ENCODE data around the gene PCDHGB5.
"Not testable (repeated sequence)": the region's sequence is repeated elsewhere in the genome, so short reads cannot be mapped to it uniquely, and the experiment has no call there.

The PCDHGB5 gene

GRCh38 chr5:141412854-141413539, 15.2 kb downstream of the PCDHGB5 start, which contains the start of gene PCDHGA10:
TSS of gene PCDHGA10 (plus strand) at chr5:141412987. CDS start at chr5:141413176, 189 bp downstream.
- DNase-seq = no peak

- DNase-seq = no peak
Observed at GRCh38 chr5:141413540-141414069, 15.9 kb downstream of the PCDHGB5 start.

- not testable (repeated sequence) for DNase-seq
Observed at GRCh38 chr5:141414548-141415274, 17.0 kb downstream of the PCDHGB5 start.

GRCh38 chr5:141415275-141415618, 17.5 kb downstream of the PCDHGB5 start:
- DNase-seq = not testable (repeated sequence)

- not testable (repeated sequence) for DNase-seq
Observed at GRCh38 chr5:141417494-141418172, 19.9 kb downstream of the PCDHGB5 start, which contains the start of gene PCDHGB7. TSS of gene PCDHGB7 (plus strand) at chr5:141417677. CDS start at chr5:141417860, 183 bp downstream.

GRCh38 chr5:141419074-141419880, 21.5 kb downstream of the PCDHGB5 start:
- DNase-seq = no peak

GRCh38 chr5:141420855-141421488, 23.2 kb downstream of the PCDHGB5 start, which contains the start of gene PCDHGA11:
TSS of gene PCDHGA11 (plus strand) at chr5:141421051. CDS start at chr5:141421228, 177 bp downstream.
- DNase-seq = no peak

GRCh38 chr5:141421489-141421855, 23.7 kb downstream of the PCDHGB5 start:
- no peak for DNase-seq

- DNase-seq = no peak
Observed at GRCh38 chr5:141422742-141423291, 25.1 kb downstream of the PCDHGB5 start.

GRCh38 chr5:141427783-141428426, 30.2 kb downstream of the PCDHGB5 start:
- no peak for DNase-seq

- no peak for DNase-seq
Observed at GRCh38 chr5:141430332-141431113, 32.8 kb downstream of the PCDHGB5 start, which contains the start of gene PCDHGA12. TSS of gene PCDHGA12 (plus strand) at chr5:141430507. CDS start at chr5:141430760, 253 bp downstream.

GRCh38 chr5:141431286-141431685, 33.5 kb downstream of the PCDHGB5 start:
- no peak for DNase-seq

GRCh38 chr5:141432308-141432707, 34.6 kb downstream of the PCDHGB5 start:
- DNase-seq = not testable (repeated sequence)

GRCh38 chr5:141432726-141433125, 35.0 kb downstream of the PCDHGB5 start:
- DNase-seq = not testable (repeated sequence)

GRCh38 chr5:141434006-141434405, 36.3 kb downstream of the PCDHGB5 start:
- no peak for DNase-seq

- DNase-seq = no peak
Observed at GRCh38 chr5:141437221-141437620, 39.5 kb downstream of the PCDHGB5 start.

- no peak for DNase-seq
Observed at GRCh38 chr5:141439411-141440141, 41.8 kb downstream of the PCDHGB5 start.

GRCh38 chr5:141440341-141440740, 42.6 kb downstream of the PCDHGB5 start:
- DNase-seq = no peak

- no peak for DNase-seq
Observed at GRCh38 chr5:141441571-141442170, 43.9 kb downstream of the PCDHGB5 start.

All from SW 1271 (cell line).